GM12878 (cell line): ENCODE measurements around the gene PMM1.

ENCODE experiments used
- CTCF ChIP-seq, 3 experiments: IDR thresholded peaks in 2 of 3; conservative IDR thresholded peaks in 1 of 3; 2 replicates each; pipeline ENCODE4 v1.5.1; 2011; ENCODE audit warnings: low read depth in 3 of 3, low read length in 3 of 3, mild to moderate bottlenecking in 3 of 3, control low read depth in 2 of 3, moderate library complexity in 2 of 3, inconsistent platforms in 1 of 3, mixed read lengths in 1 of 3; ENCODE audit not compliant: control insufficient read depth in 2 of 3, insufficient read depth in 1 of 3; ENCODE audit errors: extremely low read depth in 1 of 3
- REST ChIP-seq: IDR thresholded peaks from 2 replicates; pipeline ENCODE4 v1.6.1; 2012; ENCODE audit warnings: mild to moderate bottlenecking, low read depth, low read length

- TF ChIP-seq REST = no peak
- 0 out of 6 replicates have a peak, but pooled peaks of 1 of the 3 experiments have one; percentile 1 for TF ChIP-seq CTCF (IDR thresholded peaks at IDR 0.05 in 2 of 3, conservative IDR thresholded peaks at IDR 0.05 in 1 of 3; ENCODE audit: control insufficient read depth in 2 of 3, extremely low read depth in 1 of 3, insufficient read depth in 1 of 3, low read depth in 3 of 3, low read length in 3 of 3)
Measured at GRCh38 chr22:41620589-41621098, 31.0 kb upstream of the PMM1 start, which contains the start of gene DESI1.
